HG03521 (cell line): ENCODE measurements around the gene STIM2.

ENCODE experiments used
- ATAC-seq: cut with Tn5 transposase; IDR thresholded peaks from one replicate; pipeline ENCODE4 v1.9.1; 2021; ENCODE audit warnings: mild to moderate bottlenecking, moderate library complexity; ENCODE audit not compliant: unreplicated experiment

The STIM2 gene

GRCh38 chr4:26896636-26897035 is 36.0 kb downstream of the STIM2 start:
- no peak for ATAC-seq

GRCh38 chr4:26899991-26900390 is 39.4 kb downstream of the STIM2 start:
- ATAC-seq: no peak

- ATAC-seq: no peak
These were observed 40.1 kb downstream of the STIM2 start for GRCh38 chr4:26900765-26901164.

- ATAC-seq: no peak
These were observed 44.5 kb downstream of the STIM2 start for GRCh38 chr4:26905172-26905571.

- no peak for ATAC-seq
These were observed 47.3 kb downstream of the STIM2 start for GRCh38 chr4:26907731-26908599.

GRCh38 chr4:26909369-26909768 is 48.7 kb downstream of the STIM2 start:
- no peak for ATAC-seq

GRCh38 chr4:26911254-26911653 is 50.6 kb downstream of the STIM2 start:
- ATAC-seq: no peak

GRCh38 chr4:26912069-26912468 is 51.4 kb downstream of the STIM2 start:
- ATAC-seq: no peak

GRCh38 chr4:26912810-26913209 is 52.2 kb downstream of the STIM2 start:
- no peak for ATAC-seq

- no peak for ATAC-seq
These were observed 55.6 kb downstream of the STIM2 start for GRCh38 chr4:26916195-26916594.

- ATAC-seq: no peak
These were observed 70.3 kb downstream of the STIM2 start for GRCh38 chr4:26930964-26931363.

- ATAC-seq: no peak
These were observed 70.8 kb downstream of the STIM2 start for GRCh38 chr4:26931451-26931850.

- ATAC-seq: no peak
These were observed 71.3 kb downstream of the STIM2 start for GRCh38 chr4:26931966-26932365.

GRCh38 chr4:26935397-26935796 is 74.8 kb downstream of the STIM2 start:
- no peak for ATAC-seq

- ATAC-seq: no peak
These were observed 75.8 kb downstream of the STIM2 start for GRCh38 chr4:26936284-26937065.

- no peak for ATAC-seq
These were observed 76.5 kb downstream of the STIM2 start for GRCh38 chr4:26937139-26937538.

GRCh38 chr4:26937567-26937966 is 76.9 kb downstream of the STIM2 start:
- ATAC-seq: no peak

- no peak for ATAC-seq
These were observed 77.9 kb downstream of the STIM2 start for GRCh38 chr4:26938516-26938915.

- no peak for ATAC-seq
These were observed 81.3 kb downstream of the STIM2 start for GRCh38 chr4:26941951-26942350.

GRCh38 chr4:26942871-26943270 is 82.2 kb downstream of the STIM2 start:
- ATAC-seq: no peak

GRCh38 chr4:26943391-26943790 is 82.8 kb downstream of the STIM2 start:
- no peak for ATAC-seq

GRCh38 chr4:26945794-26946193 is 85.2 kb downstream of the STIM2 start:
- ATAC-seq: no peak
